Hepatocyte (in vitro differentiated cells): Measurements from ENCODE around the gene USP6NL.

Experiments
- CTCF ChIP-seq: fragments of 200-600 bp; sonication (generic); IDR thresholded peaks from 2 replicates; pipeline ENCODE4 v1.5.1; 2016; ENCODE audit warnings: antibody characterized with exemption, mild to moderate bottlenecking; ENCODE audit not compliant: poor library complexity
- EZH2phosphoT487 ChIP-seq: fragments of 200-600 bp; sonication (generic); IDR thresholded peaks from one replicate; pipeline ENCODE4 v1.6.1; 2018; ENCODE audit warnings: antibody characterized with exemption, mild to moderate bottlenecking, low read depth, moderate library complexity; ENCODE audit not compliant: unreplicated experiment, severe bottlenecking

GRCh38 chr10:11562888-11563287 is 48.6 kb downstream of the USP6NL start:
- TF ChIP-seq CTCF, result no peak
- no peak for TF ChIP-seq EZH2phosphoT487
